Measurements from ENCODE around the gene RBM33.

RBM33 gene

DNA sequence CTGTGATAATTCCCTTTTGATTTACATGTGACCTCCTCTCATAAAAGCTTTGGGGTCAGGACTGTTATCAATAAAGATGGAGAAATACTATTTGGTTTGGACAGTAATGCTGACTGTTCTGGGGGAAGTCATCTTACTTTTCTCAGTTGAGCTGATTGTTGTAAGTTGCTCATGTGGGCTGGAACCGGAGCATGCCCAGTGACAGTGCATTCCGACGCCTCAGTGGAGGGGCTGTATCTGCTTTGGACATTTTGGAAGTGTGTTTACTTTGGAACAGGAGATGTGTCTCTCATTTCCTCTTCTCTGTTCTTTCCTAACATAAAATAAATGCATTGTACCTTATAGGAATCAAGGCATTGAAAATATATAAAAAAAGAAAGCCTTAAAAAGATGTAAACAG, 30.1 kb downstream of the RBM33 start:
- H3K9me3 ChIP-seq (ENCODE audit: low read length), result no peaks in the 10 kb centered on the region
- H3K27ac ChIP-seq (ENCODE audit: low read depth, low read length, poor library complexity, severe bottlenecking), result no peak overlapping the region
- H3K4me1 ChIP-seq (ENCODE audit: insufficient read depth, low read length, severe bottlenecking), result peaks cover 15% of the 10 kb centered on the region
- H3K27me3 ChIP-seq (ENCODE audit: insufficient read depth, low read length), result no peaks in the 10 kb centered on the region
- no peak overlapping the region for H3K4me2 ChIP-seq (ENCODE audit: low read length)
- H3K36me3 ChIP-seq (ENCODE audit: insufficient read depth, low read length), result peaks cover 69% of the 10 kb centered on the region
- H2AFZ ChIP-seq (ENCODE audit: low read length), result no peak overlapping the region
- H3K9ac ChIP-seq (ENCODE audit: low read length), result no peak overlapping the region
- H3K79me2 ChIP-seq (ENCODE audit: insufficient read depth, low read length), result peaks cover 77% of the 10 kb centered on the region
- no peak overlapping the region for H3K4me3 ChIP-seq (ENCODE audit: low read depth, low read length, poor library complexity, severe bottlenecking)
- peaks cover 13% of the 10 kb centered on the region for H4K20me1 ChIP-seq (ENCODE audit: insufficient read depth, low read length)
- TF ChIP-seq, protein P1, sequence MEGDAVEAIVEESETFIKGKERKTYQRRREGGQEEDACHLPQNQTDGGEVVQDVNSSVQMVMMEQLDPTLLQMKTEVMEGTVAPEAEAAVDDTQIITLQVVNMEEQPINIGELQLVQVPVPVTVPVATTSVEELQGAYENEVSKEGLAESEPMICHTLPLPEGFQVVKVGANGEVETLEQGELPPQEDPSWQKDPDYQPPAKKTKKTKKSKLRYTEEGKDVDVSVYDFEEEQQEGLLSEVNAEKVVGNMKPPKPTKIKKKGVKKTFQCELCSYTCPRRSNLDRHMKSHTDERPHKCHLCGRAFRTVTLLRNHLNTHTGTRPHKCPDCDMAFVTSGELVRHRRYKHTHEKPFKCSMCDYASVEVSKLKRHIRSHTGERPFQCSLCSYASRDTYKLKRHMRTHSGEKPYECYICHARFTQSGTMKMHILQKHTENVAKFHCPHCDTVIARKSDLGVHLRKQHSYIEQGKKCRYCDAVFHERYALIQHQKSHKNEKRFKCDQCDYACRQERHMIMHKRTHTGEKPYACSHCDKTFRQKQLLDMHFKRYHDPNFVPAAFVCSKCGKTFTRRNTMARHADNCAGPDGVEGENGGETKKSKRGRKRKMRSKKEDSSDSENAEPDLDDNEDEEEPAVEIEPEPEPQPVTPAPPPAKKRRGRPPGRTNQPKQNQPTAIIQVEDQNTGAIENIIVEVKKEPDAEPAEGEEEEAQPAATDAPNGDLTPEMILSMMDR (IDR thresholded peaks at IDR 0.05; ENCODE audit: low read length), result no peak
- no peak for TF ChIP-seq EZH2 (IDR thresholded peaks at IDR 0.05; ENCODE audit: borderline replicate concordance, low read length)
- H3F3A ChIP-seq (ENCODE audit: insufficient read depth, low read length), result no peaks in the 10 kb centered on the region
- H3K9me2 ChIP-seq (ENCODE audit: low read depth, low read length), result no peaks in the 10 kb centered on the region

DNA sequence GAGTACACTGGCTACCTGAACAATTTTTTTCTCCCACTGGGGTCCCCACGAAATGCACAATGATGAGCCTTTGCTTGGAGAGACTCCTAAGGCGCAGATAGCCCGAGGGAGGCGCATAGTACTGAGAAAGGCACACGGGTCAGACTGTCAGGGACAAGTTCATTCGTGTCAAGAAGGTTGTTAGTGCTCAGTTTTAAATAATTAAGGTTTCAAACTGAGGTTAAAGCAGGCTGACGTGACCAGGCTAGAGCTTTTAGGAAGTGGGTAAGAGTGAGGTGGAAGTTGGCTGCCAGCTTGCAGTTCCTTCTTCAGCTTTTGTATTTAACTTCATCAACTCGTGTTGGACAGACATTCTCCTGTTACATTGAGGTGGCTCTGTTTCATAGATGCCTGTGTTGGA, 31.6 kb downstream of the RBM33 start:
- peaks cover 7% of the 10 kb centered on the region for H4K20me1 ChIP-seq (ENCODE audit: insufficient read depth, low read length)

DNA sequence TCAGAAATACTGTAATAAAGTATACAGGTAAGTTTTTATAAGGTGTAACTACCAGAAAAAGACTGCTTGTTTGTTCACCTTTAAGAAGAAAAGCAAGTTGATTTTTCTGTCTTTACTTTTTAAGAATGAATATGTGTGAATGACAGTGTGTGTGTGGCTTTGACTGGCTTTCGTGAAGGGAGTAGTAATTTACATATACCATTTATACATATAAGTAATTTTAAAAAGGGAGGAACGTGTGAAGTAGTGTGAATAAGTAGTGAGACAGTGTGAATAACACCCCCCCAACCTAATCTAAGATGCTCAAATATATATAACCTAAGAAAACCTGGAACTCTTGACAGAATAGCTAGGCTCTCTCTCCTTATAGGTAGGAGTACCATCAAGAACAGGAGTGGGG, 33.2 kb downstream of the RBM33 start:
- Histone ChIP-seq H3K27ac (ENCODE audit: low read depth, low read length, poor library complexity, severe bottlenecking) (no peak overlapping the region), H3K36me3 (ENCODE audit: insufficient read depth, low read length) (peaks cover 82% of the 10 kb centered on the region), H3K9ac (ENCODE audit: low read length) (no peak overlapping the region), H3K4me3 (ENCODE audit: low read depth, low read length, poor library complexity, severe bottlenecking) (no peak overlapping the region), H3K27me3 (ENCODE audit: insufficient read depth, low read length) (no peaks in the 10 kb centered on the region), H3K79me2 (ENCODE audit: insufficient read depth, low read length) (peaks cover 74% of the 10 kb centered on the region), H2AFZ (ENCODE audit: low read length) (no peak overlapping the region), H3K9me3 (ENCODE audit: low read length) (no peaks in the 10 kb centered on the region), H3K4me1 (ENCODE audit: insufficient read depth, low read length, severe bottlenecking) (peaks cover 6% of the 10 kb centered on the region), H3K9me2 (ENCODE audit: low read depth, low read length) (no peaks in the 10 kb centered on the region), H3K4me2 (ENCODE audit: low read length) (no peak overlapping the region), H3F3A (ENCODE audit: insufficient read depth, low read length) (no peaks in the 10 kb centered on the region), H4K20me1 (ENCODE audit: insufficient read depth, low read length) (no peaks in the 10 kb centered on the region)
- TF ChIP-seq EZH2 (IDR thresholded peaks at IDR 0.05; ENCODE audit: borderline replicate concordance, low read length), result no peak
- TF ChIP-seq, protein P1 (IDR thresholded peaks at IDR 0.05; ENCODE audit: low read length), result no peak

More for the DNA sequence above, 31.6 kb downstream of the RBM33 start:
- Histone ChIP-seq H3K9ac (ENCODE audit: low read length) (no peak overlapping the region), H3F3A (ENCODE audit: insufficient read depth, low read length) (no peaks in the 10 kb centered on the region), H3K9me3 (ENCODE audit: low read length) (no peaks in the 10 kb centered on the region), H3K4me1 (ENCODE audit: insufficient read depth, low read length, severe bottlenecking) (peaks cover 6% of the 10 kb centered on the region), H3K4me2 (ENCODE audit: low read length) (no peak overlapping the region), H2AFZ (ENCODE audit: low read length) (no peak overlapping the region), H3K36me3 (ENCODE audit: insufficient read depth, low read length) (peaks cover 67% of the 10 kb centered on the region), H3K27me3 (ENCODE audit: insufficient read depth, low read length) (no peaks in the 10 kb centered on the region), H3K27ac (ENCODE audit: low read depth, low read length, poor library complexity, severe bottlenecking) (no peak overlapping the region), H3K79me2 (ENCODE audit: insufficient read depth, low read length) (peaks cover 75% of the 10 kb centered on the region), H3K4me3 (ENCODE audit: low read depth, low read length, poor library complexity, severe bottlenecking) (no peak overlapping the region), H3K9me2 (ENCODE audit: low read depth, low read length) (no peaks in the 10 kb centered on the region)
- TF ChIP-seq EZH2 (IDR thresholded peaks at IDR 0.05; ENCODE audit: borderline replicate concordance, low read length), result no peak
- TF ChIP-seq, protein P1 (IDR thresholded peaks at IDR 0.05; ENCODE audit: low read length), result no peak
